ENCODE data around the gene CCNY.

DNA sequence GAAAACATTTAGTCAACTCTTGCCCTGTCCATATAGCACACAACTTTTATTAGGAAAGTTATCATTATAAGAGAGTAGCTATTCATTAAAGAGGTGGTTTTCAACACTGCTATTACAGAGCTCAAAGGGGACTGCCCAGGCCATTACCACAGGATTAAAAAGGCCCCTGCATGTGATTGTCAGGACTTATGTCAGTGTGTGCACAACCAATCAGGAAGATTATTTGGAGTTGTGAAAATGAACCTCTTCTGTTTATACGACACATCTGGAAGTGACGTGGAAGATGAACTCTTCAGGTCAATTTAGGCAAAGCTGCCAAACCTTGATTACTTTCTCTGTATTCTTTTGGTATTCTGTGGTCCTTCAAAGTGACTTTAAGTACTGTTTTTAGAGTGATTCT, 14.7 kb downstream of the CCNY start:
- no peak for TF ChIP-seq CTCF (IDR thresholded peaks at IDR 0.05 in 4 of 5, conservative IDR thresholded peaks at IDR 0.05 in 1 of 5)
- no peak for TF ChIP-seq POLR2A (IDR thresholded peaks at IDR 0.05)
